GM19328 (cell line): ENCODE measurements around the gene FOXN3.
A peak's percentile ranks its signal among the peaks of the same experiment; 100 is the strongest.
"Not testable (repeated sequence)": the region's sequence is repeated elsewhere in the genome, so short reads cannot be mapped to it uniquely, and the experiment has no call there.

Source experiments
- ATAC-seq: cut with Tn5 transposase; IDR thresholded peaks from one replicate; pipeline ENCODE4 v1.9.1; 2021; ENCODE audit warnings: mild to moderate bottlenecking, moderate library complexity; ENCODE audit not compliant: unreplicated experiment

Gene FOXN3

DNA sequence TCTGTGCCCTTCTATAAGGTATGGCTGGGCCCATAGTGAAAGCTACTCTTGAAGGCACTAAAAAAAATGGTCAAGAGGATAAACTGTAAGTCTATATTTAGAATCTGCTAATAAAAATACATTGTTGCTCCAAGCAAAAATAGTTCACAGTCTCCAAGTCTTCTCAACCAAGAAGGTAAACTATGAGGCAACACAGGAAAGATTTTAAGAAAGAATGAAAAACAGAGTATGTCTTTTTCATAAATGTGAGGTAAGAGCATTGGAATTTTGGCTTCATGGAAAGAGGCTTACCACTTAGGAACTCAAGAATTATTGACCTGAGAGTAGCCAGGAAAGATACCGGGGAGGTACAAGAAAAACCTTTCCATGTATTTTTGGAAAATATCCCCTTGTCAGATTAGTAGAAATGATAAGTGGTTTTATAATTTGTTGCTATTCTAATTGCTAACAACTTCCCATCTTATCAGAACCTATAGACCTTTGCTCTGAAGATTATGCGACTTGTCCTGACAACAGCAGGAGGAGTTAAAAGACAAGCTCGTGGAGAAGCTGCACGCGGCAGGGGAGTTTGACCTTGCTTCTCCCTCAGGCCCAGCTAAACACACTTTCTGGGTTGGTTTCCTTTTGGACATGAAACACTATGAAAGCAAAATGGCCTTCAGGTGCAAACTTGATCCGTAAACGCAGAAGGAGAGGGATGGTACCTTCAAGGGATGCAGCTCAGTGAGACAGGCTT lies 238.1 kb downstream of the FOXN3 start:
- no peak for ATAC-seq

- ATAC-seq: no peak
Observed at GRCh38 chr14:89178376-89178775, 238.7 kb downstream of the FOXN3 start.

GRCh38 chr14:89175881-89176799 lies 240.9 kb downstream of the FOXN3 start:
- ATAC-seq: no peak

DNA sequence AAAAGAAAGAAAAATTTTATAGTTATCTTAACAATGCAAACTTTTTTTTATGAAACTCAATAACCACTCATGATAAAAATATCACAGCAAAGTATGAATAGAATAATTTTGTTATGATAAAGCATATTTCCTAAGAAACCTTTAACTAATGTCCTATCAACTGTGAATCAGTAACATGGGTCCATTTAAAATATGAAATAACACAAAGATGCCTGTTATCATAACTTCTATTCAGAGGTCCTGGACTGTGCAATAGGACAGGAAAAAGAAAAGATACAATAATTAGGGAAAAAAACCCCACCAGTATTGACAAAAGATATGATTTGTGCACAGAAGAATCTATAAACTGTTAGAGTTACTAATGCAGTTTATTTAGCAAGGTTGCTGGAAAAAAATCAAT lies 245.4 kb downstream of the FOXN3 start:
- ATAC-seq: no peak

GRCh38 chr14:89171168-89171567 lies 245.9 kb downstream of the FOXN3 start:
- ATAC-seq: no peak

DNA sequence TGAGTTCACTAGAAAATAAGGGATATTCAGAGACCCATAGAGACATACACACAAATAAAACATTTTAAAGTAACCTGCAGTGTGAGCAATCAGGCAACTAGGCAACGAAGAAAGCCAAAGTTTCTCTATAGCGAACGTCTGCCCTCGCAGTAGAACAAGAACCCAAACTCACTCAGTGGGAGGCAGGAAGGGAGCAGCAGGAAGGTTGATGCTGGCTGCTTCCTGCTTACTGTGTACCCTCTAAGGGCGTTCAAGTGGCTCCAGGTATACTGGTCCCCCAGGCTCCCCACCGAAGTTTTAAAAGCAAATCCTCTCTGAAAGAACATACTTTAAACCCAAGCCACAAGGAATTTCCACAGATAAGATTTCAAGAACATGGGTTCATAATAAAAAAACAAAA lies 249.3 kb downstream of the FOXN3 start:
- no peak for ATAC-seq

- no peak for ATAC-seq
Observed at GRCh38 chr14:89166633-89167032, 250.4 kb downstream of the FOXN3 start.

- ATAC-seq: peak; percentile 51
Observed at GRCh38 chr14:89165189-89166181, 251.5 kb downstream of the FOXN3 start.

- ATAC-seq: no peak
Observed at GRCh38 chr14:89164168-89165073, 252.6 kb downstream of the FOXN3 start.

DNA sequence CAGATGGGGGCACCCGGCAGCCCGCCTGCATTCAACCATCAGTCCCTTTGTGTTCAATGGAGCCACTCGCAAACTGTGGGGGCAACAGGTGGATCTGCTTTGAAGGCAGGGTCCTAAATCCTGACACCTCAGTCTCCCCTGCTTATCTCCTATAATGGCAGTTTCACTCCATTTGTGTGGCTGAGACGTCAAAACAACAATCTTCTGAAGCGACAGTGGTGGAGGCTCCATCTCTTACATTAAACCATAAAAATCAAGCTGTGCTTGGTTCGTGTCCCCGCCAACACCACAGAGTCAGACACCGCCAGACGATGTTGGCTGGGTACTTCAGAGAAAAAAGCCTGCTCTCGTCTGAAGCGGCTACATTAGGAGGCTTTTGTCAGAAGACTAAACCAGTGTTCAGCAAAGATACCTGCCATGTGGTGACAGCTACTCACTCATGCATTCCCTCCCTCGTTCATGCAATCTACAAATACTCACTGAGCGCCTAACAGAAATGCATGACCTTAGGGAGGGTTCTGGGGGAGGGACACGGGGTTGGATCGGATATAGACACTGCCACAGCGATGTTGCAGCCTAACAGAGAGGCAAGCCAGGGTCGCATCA lies 253.9 kb downstream of the FOXN3 start:
- no peak for ATAC-seq

DNA sequence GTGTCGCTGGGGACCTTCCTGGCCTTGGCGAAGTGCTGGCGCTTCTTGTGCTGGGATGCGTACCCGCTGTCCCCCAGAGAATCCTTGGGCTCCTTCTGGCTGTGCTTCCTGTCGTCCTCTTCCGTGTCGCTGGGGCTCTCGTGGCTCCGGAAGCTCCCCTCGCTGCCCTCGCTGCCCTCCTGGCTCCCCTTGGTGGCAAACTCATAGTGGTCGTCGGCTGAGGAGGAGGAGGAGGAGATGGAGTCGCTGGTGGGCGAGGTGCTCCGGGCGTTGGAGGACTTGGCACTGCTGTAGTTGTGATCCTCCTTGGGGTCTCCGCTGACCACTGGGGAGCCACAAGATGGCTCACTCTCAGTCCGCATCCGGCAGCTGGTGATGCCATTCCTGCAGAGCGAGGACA lies 254.4 kb downstream of the FOXN3 start:
- no peak for ATAC-seq

DNA sequence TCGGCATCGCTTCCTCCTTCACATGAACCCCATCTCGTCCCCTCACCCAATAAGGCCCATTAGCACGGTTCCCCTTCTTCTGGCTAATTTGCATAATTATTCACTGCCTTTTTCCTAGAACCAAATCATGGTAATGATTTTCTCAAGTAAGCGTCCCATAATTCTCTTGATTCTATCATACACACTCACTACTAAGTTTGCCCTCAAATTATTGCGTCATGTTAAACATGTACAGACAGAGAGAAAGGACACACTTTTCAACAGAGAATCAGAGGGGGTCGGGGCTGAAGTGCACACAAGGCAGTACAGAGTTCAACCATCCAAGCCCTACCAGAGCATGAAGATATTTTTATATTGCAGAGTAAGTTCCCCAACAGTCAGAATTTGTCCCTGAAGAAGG lies 256.6 kb downstream of the FOXN3 start:
- no peak for ATAC-seq

DNA sequence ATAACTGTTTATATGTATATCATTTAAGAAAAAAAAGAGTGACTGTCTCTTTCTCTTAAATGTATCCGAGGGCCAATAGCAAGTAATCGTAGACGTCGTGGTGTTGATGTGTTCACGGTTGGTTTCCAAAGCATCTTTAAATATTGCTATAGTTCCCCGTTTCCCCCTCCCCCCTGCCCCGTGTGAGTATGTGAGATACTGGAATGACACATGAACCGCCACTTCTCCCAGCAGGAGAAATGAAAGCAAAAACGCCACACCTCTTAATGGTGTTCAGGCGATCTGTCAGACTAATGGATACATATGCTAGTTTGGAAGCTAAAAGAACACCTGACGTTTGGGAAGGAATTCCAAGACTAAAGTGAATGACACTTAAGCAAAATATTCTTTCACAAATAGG lies 258.3 kb downstream of the FOXN3 start:
- no peak for ATAC-seq

DNA sequence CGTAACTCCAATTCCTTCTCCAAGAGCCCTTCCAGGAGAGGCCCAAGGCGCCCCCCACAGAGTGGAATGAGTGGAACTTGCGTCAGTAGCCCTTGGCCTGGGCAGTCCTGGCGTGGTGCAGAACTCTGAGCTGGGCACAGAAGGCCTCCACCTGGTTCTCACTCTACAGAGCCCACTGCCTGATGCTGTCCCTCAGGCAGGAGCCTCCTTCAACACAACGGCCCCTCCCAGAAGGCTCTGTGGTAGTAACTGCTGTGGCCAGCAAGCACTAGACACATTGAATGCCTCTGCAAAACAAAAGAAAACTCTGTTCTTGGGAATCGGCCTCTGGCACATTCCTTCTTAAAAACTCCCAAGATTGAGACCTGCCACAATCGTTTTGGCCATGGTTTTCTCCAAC lies 258.9 kb downstream of the FOXN3 start:
- not testable (repeated sequence) for ATAC-seq

DNA sequence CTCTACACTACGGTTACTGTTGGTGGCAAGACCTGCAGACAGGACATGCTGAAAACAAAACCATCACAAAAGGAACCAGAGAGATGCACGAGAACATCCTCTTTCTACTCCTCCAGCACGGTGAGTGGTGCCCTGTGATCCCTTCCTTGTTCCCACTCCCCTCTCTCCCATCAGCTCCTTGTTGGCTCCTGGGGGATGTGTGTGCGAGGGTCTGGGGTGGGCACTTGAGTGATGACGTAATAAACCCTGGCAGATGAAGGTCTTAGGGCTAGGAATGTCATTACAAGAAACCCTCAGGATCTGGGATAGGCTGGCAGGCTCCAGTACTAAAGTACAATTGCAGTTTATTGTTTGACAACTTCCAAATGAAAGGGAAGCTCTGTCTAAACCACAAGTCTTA lies 261.5 kb downstream of the FOXN3 start:
- no peak for ATAC-seq

- ATAC-seq: not testable (repeated sequence)
Observed at GRCh38 chr14:89151693-89152092, 265.3 kb downstream of the FOXN3 start.

DNA sequence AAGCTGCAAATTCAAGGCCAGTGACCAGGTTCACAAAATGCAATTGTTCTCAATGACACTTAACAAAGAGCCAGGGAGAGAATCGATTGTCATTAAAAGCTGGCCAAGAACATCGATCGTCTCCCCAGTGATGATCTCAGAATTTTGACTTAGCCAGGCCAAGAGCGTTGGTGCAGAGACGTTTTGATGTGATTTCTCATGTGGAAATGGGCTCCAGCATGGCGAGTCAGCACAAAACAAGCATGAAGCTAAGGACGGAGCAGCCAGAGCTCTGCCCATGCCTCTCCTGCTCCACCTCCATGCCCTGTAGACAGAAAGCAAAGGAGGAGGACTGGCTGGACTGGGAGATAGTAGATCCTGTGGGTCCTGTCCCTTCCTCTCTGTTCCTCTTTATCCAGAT lies 270.8 kb downstream of the FOXN3 start:
- no peak for ATAC-seq

- no peak for ATAC-seq
Observed at GRCh38 chr14:89144642-89145041, 272.4 kb downstream of the FOXN3 start.

- no peak for ATAC-seq
Observed at GRCh38 chr14:89144066-89144465, 273.0 kb downstream of the FOXN3 start.
